GM12878 (cell line): ENCODE results near the gene VEGFB. TPM values are rescaled to one million over a fixed set of nuclear protein-coding genes. Genes with fewer than 3 reads are reported as not detected.

Experiments
- BHLHE40 ChIP-seq, 2 experiments: fragments of 450-650 bp in 1 of 2; IDR thresholded peaks; 2 replicates each; pipeline ENCODE4 v1.6.1; 2011 to 2017; ENCODE audit warnings: low read depth in 2 of 2, borderline replicate concordance in 1 of 2, improper control_type of control experiment in 1 of 2, low read length in 1 of 2, mild to moderate bottlenecking in 1 of 2
- CBX5 ChIP-seq: sonication (generic); IDR thresholded peaks from 2 replicates; pipeline ENCODE4 v1.6.1; 2016; ENCODE audit warnings: low read depth, moderate library complexity, mild to moderate bottlenecking, inconsistent platforms
- CREB1 ChIP-seq: IDR thresholded peaks from 2 replicates; pipeline ENCODE4 v1.6.1; 2012; ENCODE audit warnings: low read depth, mild to moderate bottlenecking, inconsistent platforms
- EGR1 ChIP-seq, 2 experiments: IDR thresholded peaks; 1 replicate in 1 of 2; 2 replicates in 1 of 2; pipeline ENCODE4 v1.6.1; 2011 to 2012; ENCODE audit warnings: low read depth in 2 of 2, low read length in 2 of 2, borderline replicate concordance in 1 of 2, mild to moderate bottlenecking in 1 of 2, moderate library complexity in 1 of 2
- EP300 ChIP-seq, 2 experiments: fragments of 150-350 bp in 1 of 2; IDR thresholded peaks; 2 replicates each; pipeline ENCODE4 v1.6.1; 2011 to 2012; ENCODE audit warnings: low read depth in 2 of 2, low read length in 2 of 2, borderline replicate concordance in 1 of 2, improper control_type of control experiment in 1 of 2, inconsistent platforms in 1 of 2; ENCODE audit not compliant: control insufficient read depth in 1 of 2
- ETV6 ChIP-seq, 2 experiments: fragments of 450-650 bp in 1 of 2; IDR thresholded peaks in 1 of 2; conservative IDR thresholded peaks in 1 of 2; 2 replicates each; pipeline ENCODE4 v1.6.1; 2014; ENCODE audit warnings: antibody characterized with exemption in 1 of 2, borderline replicate concordance in 1 of 2, low read depth in 1 of 2, mild to moderate bottlenecking in 1 of 2, moderate library complexity in 1 of 2
- EZH2 ChIP-seq: IDR thresholded peaks from 2 replicates; pipeline ENCODE4 v1.6.1; 2012; ENCODE audit warnings: low read depth, mild to moderate bottlenecking, control low read depth, inconsistent platforms, low read length, borderline replicate concordance; ENCODE audit not compliant: control insufficient read depth
- HDAC6 ChIP-seq: fragments of 200-600 bp; sonication (generic); IDR thresholded peaks from one replicate; pipeline ENCODE4 v1.8.0; 2017; ENCODE audit warnings: antibody characterized with exemption; ENCODE audit not compliant: unreplicated experiment
- IKZF1 ChIP-seq: fragments of 450-650 bp; conservative IDR thresholded peaks from 2 replicates; pipeline ENCODE4 v1.6.1; 2017; ENCODE audit warnings: antibody characterized with exemption, mild to moderate bottlenecking
- JUNB ChIP-seq: IDR thresholded peaks from 2 replicates; pipeline ENCODE4 v1.6.1; 2016; ENCODE audit warnings: antibody characterized with exemption, mild to moderate bottlenecking
- KAT2A ChIP-seq: conservative IDR thresholded peaks from 2 replicates; pipeline ENCODE4 v1.6.1; 2011; ENCODE audit warnings: low read depth, low read length; ENCODE audit not compliant: control insufficient read depth
- NR2C1 ChIP-seq: fragments of 450-650 bp; IDR thresholded peaks from 2 replicates; pipeline ENCODE4 v1.6.1; 2017; ENCODE audit warnings: antibody characterized with exemption, mild to moderate bottlenecking, moderate library complexity
- PAX5 ChIP-seq: IDR thresholded peaks from 2 replicates; pipeline ENCODE4 v1.6.1; 2011; ENCODE audit warnings: low read depth, low read length, borderline replicate concordance
- POLR2A ChIP-seq: IDR thresholded peaks from 2 replicates; pipeline ENCODE4 v1.6.1; 2011; ENCODE audit warnings: low read depth, mild to moderate bottlenecking, low read length
- POU2F2 ChIP-seq: IDR thresholded peaks from 3 replicates; pipeline ENCODE4 v1.6.1; 2011; ENCODE audit warnings: low read depth, mild to moderate bottlenecking, low read length, borderline replicate concordance
- RBBP5 ChIP-seq: fragments of 200-600 bp; sonication (generic); conservative IDR thresholded peaks from 2 replicates; pipeline ENCODE4 v1.6.1; 2016
- SMAD1 ChIP-seq: fragments of 450-650 bp; IDR thresholded peaks from 2 replicates; pipeline ENCODE4 v1.6.1; 2018; ENCODE audit warnings: mild to moderate bottlenecking, low read depth; ENCODE audit not compliant: partially characterized antibody
- SP1 ChIP-seq: IDR thresholded peaks from one replicate; pipeline ENCODE4 v1.6.1; 2011; ENCODE audit warnings: low read depth, low read length
- SPI1 ChIP-seq: IDR thresholded peaks from 2 replicates; pipeline ENCODE4 v1.6.1; 2011; ENCODE audit warnings: low read depth, mild to moderate bottlenecking, low read length, moderate library complexity, borderline replicate concordance; ENCODE audit not compliant: insufficient read depth
- ZNF384 ChIP-seq: IDR thresholded peaks from 2 replicates; pipeline ENCODE4 v1.6.1; 2012; ENCODE audit warnings: low read depth, mild to moderate bottlenecking, low read length, improper control_type of control experiment, borderline replicate concordance
- polyA plus RNA-seq, 11 experiments: library from polyadenylated mRNA; depleted of rRNA in 4 of 11; unstranded in 6 of 11; stranded (reverse) in 5 of 11; fragments of >200 nt; fragmentation: Nextera tagmentation in 4 of 11; fragmentation: Illumina TruSeq in 1 of 11; extraction: Ambion mirVana in 4 of 11; extraction: Trizol in 1 of 11; gene quantifications; 1 replicate in 1 of 11; 2 replicates in 10 of 11; pipeline versions ENCODE4 v1.2.1 to v1.2.3, GENCODE V29; 2011 to 2016; ENCODE audit warnings: inconsistent platforms in 2 of 11, missing spikeins in 2 of 11, low read depth in 1 of 11
- total RNA-seq, 4 experiments: library from RNA; depleted of rRNA in 3 of 4; stranded (reverse); fragments of >200 nt in 3 of 4; fragmentation: Illumina TruSeq in 1 of 4; extraction: Trizol in 1 of 4; gene quantifications; 2 replicates each; pipeline versions ENCODE4 v1.2.1 to v1.2.3, GENCODE V29; 2013 to 2021
- TF ChIP-seq, protein P1 (sequence below): IDR thresholded peaks from 2 replicates; pipeline ENCODE4 v1.6.1; 2012; ENCODE audit warnings: low read depth, low read length, improper control_type of control experiment
- TF ChIP-seq, protein P2 (sequence below): fragments of 450-650 bp; IDR thresholded peaks from 2 replicates; pipeline ENCODE4 v1.6.1; 2017; ENCODE audit warnings: mild to moderate bottlenecking, moderate library complexity
- TF ChIP-seq, protein P3 (sequence below): IDR thresholded peaks from 2 replicates; pipeline ENCODE4 v1.6.1; 2012; ENCODE audit warnings: low read depth, low read length, improper control_type of control experiment

Gene VEGFB
- total and polyA plus RNA-seq, 10 of the 15 experiments (the other 5 are each of a cell fraction or from before 2014, with no cell fraction given), result 7.0 to 75.8 (median 20.3) TPM

DNA sequence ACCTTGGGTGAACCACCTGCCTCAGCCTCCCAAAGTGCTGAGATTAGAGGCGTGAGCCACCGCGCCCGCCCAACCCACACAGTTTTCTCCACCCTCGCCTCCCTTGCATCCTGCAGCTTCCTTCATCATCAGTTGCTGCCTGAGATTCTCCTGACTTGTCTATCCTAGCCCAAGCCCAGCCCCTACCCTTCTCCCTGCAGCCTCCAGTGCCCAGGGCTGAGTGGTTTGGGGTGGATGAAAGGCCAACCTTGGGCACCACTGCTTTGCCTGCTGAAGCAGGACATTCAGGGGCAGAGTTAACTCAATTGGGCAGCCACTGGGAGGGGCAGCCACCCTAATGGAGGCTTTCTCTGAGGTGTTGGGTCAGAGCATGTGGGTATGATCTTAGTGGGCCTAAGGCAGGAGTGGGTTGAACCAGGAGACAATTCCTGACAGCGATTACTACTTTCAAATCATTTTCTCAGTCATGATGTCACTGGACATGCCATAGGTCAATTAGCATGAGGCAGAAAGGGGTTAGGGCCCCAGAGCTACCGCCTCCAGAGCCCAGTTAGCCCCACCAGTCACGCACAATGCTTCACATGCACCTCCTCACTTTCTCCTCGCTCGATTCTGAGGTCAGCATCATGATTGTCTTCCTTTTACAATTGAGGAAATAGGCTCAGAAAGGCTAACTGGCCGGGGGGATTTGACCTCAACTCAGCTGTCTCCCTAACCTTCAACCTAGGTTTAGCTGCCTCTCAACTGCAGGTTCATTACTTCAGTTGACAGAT lies 5.5 kb downstream of the VEGFB start (continued):
- TF ChIP-seq, protein P1, sequence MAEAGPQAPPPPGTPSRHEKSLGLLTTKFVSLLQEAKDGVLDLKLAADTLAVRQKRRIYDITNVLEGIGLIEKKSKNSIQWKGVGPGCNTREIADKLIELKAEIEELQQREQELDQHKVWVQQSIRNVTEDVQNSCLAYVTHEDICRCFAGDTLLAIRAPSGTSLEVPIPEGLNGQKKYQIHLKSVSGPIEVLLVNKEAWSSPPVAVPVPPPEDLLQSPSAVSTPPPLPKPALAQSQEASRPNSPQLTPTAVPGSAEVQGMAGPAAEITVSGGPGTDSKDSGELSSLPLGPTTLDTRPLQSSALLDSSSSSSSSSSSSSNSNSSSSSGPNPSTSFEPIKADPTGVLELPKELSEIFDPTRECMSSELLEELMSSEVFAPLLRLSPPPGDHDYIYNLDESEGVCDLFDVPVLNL, result no peak
- TF ChIP-seq CREB1, result no peak
- peak; percentile 78 for TF ChIP-seq PAX5
- TF ChIP-seq, protein P2, sequence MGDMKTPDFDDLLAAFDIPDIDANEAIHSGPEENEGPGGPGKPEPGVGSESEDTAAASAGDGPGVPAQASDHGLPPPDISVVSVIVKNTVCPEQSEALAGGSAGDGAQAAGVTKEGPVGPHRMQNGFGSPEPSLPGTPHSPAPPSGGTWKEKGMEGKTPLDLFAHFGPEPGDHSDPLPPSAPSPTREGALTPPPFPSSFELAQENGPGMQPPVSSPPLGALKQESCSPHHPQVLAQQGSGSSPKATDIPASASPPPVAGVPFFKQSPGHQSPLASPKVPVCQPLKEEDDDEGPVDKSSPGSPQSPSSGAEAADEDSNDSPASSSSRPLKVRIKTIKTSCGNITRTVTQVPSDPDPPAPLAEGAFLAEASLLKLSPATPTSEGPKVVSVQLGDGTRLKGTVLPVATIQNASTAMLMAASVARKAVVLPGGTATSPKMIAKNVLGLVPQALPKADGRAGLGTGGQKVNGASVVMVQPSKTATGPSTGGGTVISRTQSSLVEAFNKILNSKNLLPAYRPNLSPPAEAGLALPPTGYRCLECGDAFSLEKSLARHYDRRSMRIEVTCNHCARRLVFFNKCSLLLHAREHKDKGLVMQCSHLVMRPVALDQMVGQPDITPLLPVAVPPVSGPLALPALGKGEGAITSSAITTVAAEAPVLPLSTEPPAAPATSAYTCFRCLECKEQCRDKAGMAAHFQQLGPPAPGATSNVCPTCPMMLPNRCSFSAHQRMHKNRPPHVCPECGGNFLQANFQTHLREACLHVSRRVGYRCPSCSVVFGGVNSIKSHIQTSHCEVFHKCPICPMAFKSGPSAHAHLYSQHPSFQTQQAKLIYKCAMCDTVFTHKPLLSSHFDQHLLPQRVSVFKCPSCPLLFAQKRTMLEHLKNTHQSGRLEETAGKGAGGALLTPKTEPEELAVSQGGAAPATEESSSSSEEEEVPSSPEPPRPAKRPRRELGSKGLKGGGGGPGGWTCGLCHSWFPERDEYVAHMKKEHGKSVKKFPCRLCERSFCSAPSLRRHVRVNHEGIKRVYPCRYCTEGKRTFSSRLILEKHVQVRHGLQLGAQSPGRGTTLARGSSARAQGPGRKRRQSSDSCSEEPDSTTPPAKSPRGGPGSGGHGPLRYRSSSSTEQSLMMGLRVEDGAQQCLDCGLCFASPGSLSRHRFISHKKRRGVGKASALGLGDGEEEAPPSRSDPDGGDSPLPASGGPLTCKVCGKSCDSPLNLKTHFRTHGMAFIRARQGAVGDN, result peak; percentile 70
- no peak for TF ChIP-seq KAT2A
- TF ChIP-seq, protein P3, sequence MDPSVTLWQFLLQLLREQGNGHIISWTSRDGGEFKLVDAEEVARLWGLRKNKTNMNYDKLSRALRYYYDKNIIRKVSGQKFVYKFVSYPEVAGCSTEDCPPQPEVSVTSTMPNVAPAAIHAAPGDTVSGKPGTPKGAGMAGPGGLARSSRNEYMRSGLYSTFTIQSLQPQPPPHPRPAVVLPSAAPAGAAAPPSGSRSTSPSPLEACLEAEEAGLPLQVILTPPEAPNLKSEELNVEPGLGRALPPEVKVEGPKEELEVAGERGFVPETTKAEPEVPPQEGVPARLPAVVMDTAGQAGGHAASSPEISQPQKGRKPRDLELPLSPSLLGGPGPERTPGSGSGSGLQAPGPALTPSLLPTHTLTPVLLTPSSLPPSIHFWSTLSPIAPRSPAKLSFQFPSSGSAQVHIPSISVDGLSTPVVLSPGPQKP, result no peak
- peak in 1 of 2 experiments; percentile 57; a peak in 1 of 3 replicates for TF ChIP-seq EGR1 (IDR thresholded peaks at IDR 0.05; ENCODE audit: borderline replicate concordance in 1 of 2, low read depth in 2 of 2, low read length in 2 of 2)
- peak; percentile 85 for TF ChIP-seq SPI1
- peak; percentile 33 for TF ChIP-seq SP1
- TF ChIP-seq POLR2A, result no peak; the same call in 1 of the 2 replicates
- peak in 1 of 2 experiments; percentile 95; a peak in 2 of 4 replicates for TF ChIP-seq ETV6 (conservative IDR thresholded peaks at IDR 0.05 in 1 of 2, IDR thresholded peaks at IDR 0.05 in 1 of 2; ENCODE audit: borderline replicate concordance in 1 of 2, low read depth in 1 of 2)
- peak; percentile 17; the same call in 1 of the 2 replicates for TF ChIP-seq IKZF1
- TF ChIP-seq POU2F2, result 0 out of 3 replicates have a peak, but pooled peaks have one; percentile 69
- no peak for TF ChIP-seq ZNF384
- TF ChIP-seq HDAC6, result no peak
- no peak for TF ChIP-seq SMAD1
- TF ChIP-seq JUNB, result peak; percentile 7; the same call in 1 of the 2 replicates
- no peak for TF ChIP-seq CBX5
- TF ChIP-seq RBBP5, result no peak
- peak; percentile 42 to 69 for TF ChIP-seq BHLHE40 (IDR thresholded peaks at IDR 0.05; ENCODE audit: borderline replicate concordance in 1 of 2, low read depth in 2 of 2, low read length in 1 of 2)
- no peak for TF ChIP-seq EZH2
- no peak for TF ChIP-seq EP300 (IDR thresholded peaks at IDR 0.05; ENCODE audit: borderline replicate concordance in 1 of 2, control insufficient read depth in 1 of 2, low read depth in 2 of 2, low read length in 2 of 2)
- TF ChIP-seq NR2C1, result peak; percentile 46
